ENCODE measurements around the gene MED27. TPM values are rescaled to one million over a fixed set of nuclear protein-coding genes. Genes with fewer than 3 reads are reported as not detected.

MED27 gene
- total RNA-seq, 1 experiment from 2014 or later = 24.4 TPM

DNA sequence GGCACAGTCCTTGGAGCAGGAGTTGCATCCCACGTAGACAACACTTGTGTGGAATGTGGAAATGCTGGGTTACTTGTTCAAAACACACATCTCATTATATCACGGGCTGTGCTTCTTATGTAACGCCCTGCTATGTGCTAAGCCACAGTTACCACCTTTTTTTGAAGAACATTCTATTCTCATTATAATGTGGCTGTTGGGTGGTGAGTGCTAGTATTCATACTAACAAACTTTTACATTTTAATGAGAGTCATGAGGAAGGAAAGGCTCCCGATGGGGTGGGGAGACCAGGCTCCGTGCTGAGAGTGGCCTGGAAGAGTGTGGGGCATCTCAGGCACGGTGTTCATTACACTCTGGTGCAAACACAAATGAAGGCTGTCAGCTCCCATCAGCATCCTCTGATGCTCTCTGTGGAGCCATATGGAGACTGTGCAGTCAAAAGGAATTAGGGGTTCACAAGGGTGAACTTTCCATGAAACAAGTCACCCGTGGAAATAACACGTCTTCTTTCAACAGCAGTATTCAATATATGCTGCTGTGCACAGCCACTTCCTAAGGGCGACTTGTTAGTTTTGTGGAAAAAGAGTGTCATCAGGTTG, 186.7 kb downstream of the MED27 start:
- Histone ChIP-seq H3K27me3 (ENCODE audit: control insufficient read depth, insufficient read depth, low read length) (no peaks in the 10 kb centered on the region), H3K4me1 (ENCODE audit: control insufficient read depth, insufficient read depth, low read length) (no peaks in the 10 kb centered on the region; the same call in 1 of the 2 replicates), H3K27ac (ENCODE audit: low read length) (no peak overlapping the region), H3K4me3 (ENCODE audit: low read depth in 2 of 2, low read length in 2 of 2) (no peak overlapping the region), H3K36me3 (ENCODE audit: control insufficient read depth, insufficient read depth, low read length) (no peaks in the 10 kb centered on the region), H3K9me3 (ENCODE audit: control insufficient read depth, insufficient read depth, low read depth, low read length) (no peaks in the 10 kb centered on the region)
- TF ChIP-seq, protein P1, sequence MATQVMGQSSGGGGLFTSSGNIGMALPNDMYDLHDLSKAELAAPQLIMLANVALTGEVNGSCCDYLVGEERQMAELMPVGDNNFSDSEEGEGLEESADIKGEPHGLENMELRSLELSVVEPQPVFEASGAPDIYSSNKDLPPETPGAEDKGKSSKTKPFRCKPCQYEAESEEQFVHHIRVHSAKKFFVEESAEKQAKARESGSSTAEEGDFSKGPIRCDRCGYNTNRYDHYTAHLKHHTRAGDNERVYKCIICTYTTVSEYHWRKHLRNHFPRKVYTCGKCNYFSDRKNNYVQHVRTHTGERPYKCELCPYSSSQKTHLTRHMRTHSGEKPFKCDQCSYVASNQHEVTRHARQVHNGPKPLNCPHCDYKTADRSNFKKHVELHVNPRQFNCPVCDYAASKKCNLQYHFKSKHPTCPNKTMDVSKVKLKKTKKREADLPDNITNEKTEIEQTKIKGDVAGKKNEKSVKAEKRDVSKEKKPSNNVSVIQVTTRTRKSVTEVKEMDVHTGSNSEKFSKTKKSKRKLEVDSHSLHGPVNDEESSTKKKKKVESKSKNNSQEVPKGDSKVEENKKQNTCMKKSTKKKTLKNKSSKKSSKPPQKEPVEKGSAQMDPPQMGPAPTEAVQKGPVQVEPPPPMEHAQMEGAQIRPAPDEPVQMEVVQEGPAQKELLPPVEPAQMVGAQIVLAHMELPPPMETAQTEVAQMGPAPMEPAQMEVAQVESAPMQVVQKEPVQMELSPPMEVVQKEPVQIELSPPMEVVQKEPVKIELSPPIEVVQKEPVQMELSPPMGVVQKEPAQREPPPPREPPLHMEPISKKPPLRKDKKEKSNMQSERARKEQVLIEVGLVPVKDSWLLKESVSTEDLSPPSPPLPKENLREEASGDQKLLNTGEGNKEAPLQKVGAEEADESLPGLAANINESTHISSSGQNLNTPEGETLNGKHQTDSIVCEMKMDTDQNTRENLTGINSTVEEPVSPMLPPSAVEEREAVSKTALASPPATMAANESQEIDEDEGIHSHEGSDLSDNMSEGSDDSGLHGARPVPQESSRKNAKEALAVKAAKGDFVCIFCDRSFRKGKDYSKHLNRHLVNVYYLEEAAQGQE (IDR thresholded peaks at IDR 0.05; ENCODE audit: insufficient read depth in 1 of 2, low read depth in 2 of 2, low read length in 1 of 2) = no peak
- TF ChIP-seq, protein P2, sequence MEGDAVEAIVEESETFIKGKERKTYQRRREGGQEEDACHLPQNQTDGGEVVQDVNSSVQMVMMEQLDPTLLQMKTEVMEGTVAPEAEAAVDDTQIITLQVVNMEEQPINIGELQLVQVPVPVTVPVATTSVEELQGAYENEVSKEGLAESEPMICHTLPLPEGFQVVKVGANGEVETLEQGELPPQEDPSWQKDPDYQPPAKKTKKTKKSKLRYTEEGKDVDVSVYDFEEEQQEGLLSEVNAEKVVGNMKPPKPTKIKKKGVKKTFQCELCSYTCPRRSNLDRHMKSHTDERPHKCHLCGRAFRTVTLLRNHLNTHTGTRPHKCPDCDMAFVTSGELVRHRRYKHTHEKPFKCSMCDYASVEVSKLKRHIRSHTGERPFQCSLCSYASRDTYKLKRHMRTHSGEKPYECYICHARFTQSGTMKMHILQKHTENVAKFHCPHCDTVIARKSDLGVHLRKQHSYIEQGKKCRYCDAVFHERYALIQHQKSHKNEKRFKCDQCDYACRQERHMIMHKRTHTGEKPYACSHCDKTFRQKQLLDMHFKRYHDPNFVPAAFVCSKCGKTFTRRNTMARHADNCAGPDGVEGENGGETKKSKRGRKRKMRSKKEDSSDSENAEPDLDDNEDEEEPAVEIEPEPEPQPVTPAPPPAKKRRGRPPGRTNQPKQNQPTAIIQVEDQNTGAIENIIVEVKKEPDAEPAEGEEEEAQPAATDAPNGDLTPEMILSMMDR (IDR thresholded peaks at IDR 0.05) = no peak
- no peak for TF ChIP-seq SIN3A (IDR thresholded peaks at IDR 0.05; ENCODE audit: borderline replicate concordance, insufficient read depth, low read depth, low read length)
- no peak for TF ChIP-seq POLR2AphosphoS5 (IDR thresholded peaks at IDR 0.05; ENCODE audit: low read depth, low read length)
- no peak for TF ChIP-seq TCF7L2 (IDR thresholded peaks at IDR 0.05; ENCODE audit: low read depth, low read length)
- ChIA-PET POLR2A (no interaction called here), CTCF (no interaction called here)
- no TSS peak for BruUV-seq (replicated peaks)
- in situ Hi-C loops (cut with HindIII; ENCODE audit: low pct_unique_long_range_greater_than_20kb, low sequenced_read_pairs) = no loop called here
- DNase-seq (ENCODE audit: low read depth, low spot score) (no peak), ATAC-seq (no peak)
- intact Hi-C loops (cut with micrococcal nuclease; ENCODE audit: unreplicated experiment) = no loop called here

DNA sequence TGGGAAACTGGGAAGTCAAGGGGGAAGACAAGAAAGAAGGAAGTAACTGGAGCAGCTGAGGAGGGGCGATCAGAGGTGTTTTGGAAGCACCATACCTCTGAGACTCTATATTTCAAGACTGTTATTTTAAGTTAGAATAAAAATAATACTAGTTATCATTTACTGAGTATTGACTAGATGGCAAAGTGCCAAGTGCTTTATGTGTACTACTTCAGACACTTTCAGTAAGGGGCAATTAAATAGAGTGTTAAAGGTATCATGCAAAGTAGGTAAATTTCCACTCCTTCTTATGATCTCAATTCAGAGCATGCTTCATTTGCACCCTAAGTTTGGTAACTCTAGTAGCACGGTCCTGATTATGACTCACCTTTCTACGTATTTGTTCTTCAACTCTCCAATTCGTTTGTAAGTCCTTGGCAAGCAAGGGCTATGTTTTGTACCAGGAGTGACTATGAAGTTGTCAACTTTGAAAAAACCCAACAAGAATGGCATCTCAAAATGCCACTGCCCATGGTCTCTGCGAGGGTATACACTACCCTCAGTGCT, 187.4 kb downstream of the MED27 start:
- Histone ChIP-seq H3K36me3 (ENCODE audit: control insufficient read depth, insufficient read depth, low read length) (no peaks in the 10 kb centered on the region), H3K4me1 (ENCODE audit: control insufficient read depth, insufficient read depth, low read length) (no peaks in the 10 kb centered on the region; the same call in 1 of the 2 replicates), H3K4me3 (ENCODE audit: low read depth in 2 of 2, low read length in 2 of 2) (no peak overlapping the region), H3K27me3 (ENCODE audit: control insufficient read depth, insufficient read depth, low read length) (no peaks in the 10 kb centered on the region), H3K9me3 (ENCODE audit: control insufficient read depth, insufficient read depth, low read depth, low read length) (no peaks in the 10 kb centered on the region), H3K27ac (ENCODE audit: low read length) (no peak overlapping the region)
- ATAC-seq (no peak), DNase-seq (ENCODE audit: low read depth, low spot score) (no peak)
- in situ Hi-C loops (cut with HindIII; ENCODE audit: low pct_unique_long_range_greater_than_20kb, low sequenced_read_pairs) = no loop called here
- CTCF ChIA-PET = no interaction called here
- TF ChIP-seq TCF7L2 (IDR thresholded peaks at IDR 0.05; ENCODE audit: low read depth, low read length) = no peak
- no peak for TF ChIP-seq POLR2AphosphoS5 (IDR thresholded peaks at IDR 0.05; ENCODE audit: low read depth, low read length)
- no peak for TF ChIP-seq SIN3A (IDR thresholded peaks at IDR 0.05; ENCODE audit: borderline replicate concordance, insufficient read depth, low read depth, low read length)
- TF ChIP-seq, protein P1 (IDR thresholded peaks at IDR 0.05; ENCODE audit: insufficient read depth in 1 of 2, low read depth in 2 of 2, low read length in 1 of 2) = no peak
- TF ChIP-seq, protein P2 (IDR thresholded peaks at IDR 0.05) = no peak
- intact Hi-C loops (cut with micrococcal nuclease; ENCODE audit: unreplicated experiment) = no loop called here
- POLR2A ChIA-PET = no interaction called here
- BruUV-seq (replicated peaks) = no TSS peak

Data from Panc1 (cell line).